ENCODE measurements around the gene SKIDA1.

SKIDA1 gene

GRCh38 chr10:21502348-21502740 lies 23.1 kb downstream of the SKIDA1 start:
- TF ChIP-seq GATA3 (IDR thresholded peaks at IDR 0.05; ENCODE audit: low read depth, low read length) (no peak), GATA2 (IDR thresholded peaks at IDR 0.05; ENCODE audit: low read depth, low read length) (no peak)

GRCh38 chr10:21501731-21502347 lies 23.6 kb downstream of the SKIDA1 start:
- TF ChIP-seq GATA3 (IDR thresholded peaks at IDR 0.05; ENCODE audit: low read depth, low read length) (no peak), GATA2 (IDR thresholded peaks at IDR 0.05; ENCODE audit: low read depth, low read length) (no peak)

DNA sequence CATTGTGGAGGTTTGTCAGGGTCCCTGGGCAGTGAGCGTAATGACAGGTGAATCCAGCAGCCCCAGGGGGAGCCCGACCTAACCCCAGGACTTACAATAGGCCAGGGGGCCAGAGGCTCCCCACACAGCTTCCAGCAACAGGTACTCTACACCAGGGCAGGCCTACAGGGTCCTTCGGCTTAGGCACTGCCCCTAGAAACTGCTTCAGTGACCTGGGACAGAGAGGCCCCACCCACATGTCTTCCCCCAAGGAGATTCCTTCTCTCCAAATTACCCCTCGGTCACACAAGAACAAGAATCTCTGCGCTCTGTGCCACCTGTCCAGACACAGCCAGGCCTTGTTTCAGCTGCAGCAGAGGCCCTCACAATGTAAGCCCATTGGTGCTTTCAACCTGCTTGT lies 24.4 kb downstream of the SKIDA1 start:
- TF ChIP-seq GATA3 (IDR thresholded peaks at IDR 0.05; ENCODE audit: low read depth, low read length) (no peak), GATA2 (IDR thresholded peaks at IDR 0.05; ENCODE audit: low read depth, low read length) (no peak)

GRCh38 chr10:21500578-21500910 lies 24.9 kb downstream of the SKIDA1 start:
- TF ChIP-seq GATA2 (IDR thresholded peaks at IDR 0.05; ENCODE audit: low read depth, low read length) (no peak), GATA3 (IDR thresholded peaks at IDR 0.05; ENCODE audit: low read depth, low read length) (no peak)

- no peak for TF ChIP-seq GATA3 (IDR thresholded peaks at IDR 0.05; ENCODE audit: low read depth, low read length)
- no peak for TF ChIP-seq GATA2 (IDR thresholded peaks at IDR 0.05; ENCODE audit: low read depth, low read length)
These were observed 25.5 kb downstream of the SKIDA1 start for GRCh38 chr10:21499701-21500577.

- TF ChIP-seq GATA3 (IDR thresholded peaks at IDR 0.05; ENCODE audit: low read depth, low read length) = no peak
- no peak for TF ChIP-seq GATA2 (IDR thresholded peaks at IDR 0.05; ENCODE audit: low read depth, low read length)
These were observed 26.5 kb downstream of the SKIDA1 start for GRCh38 chr10:21498986-21499385.

- TF ChIP-seq GATA3 (IDR thresholded peaks at IDR 0.05; ENCODE audit: low read depth, low read length) (no peak), GATA2 (IDR thresholded peaks at IDR 0.05; ENCODE audit: low read depth, low read length) (no peak)
These were observed 27.1 kb downstream of the SKIDA1 start for GRCh38 chr10:21498377-21498776.

- TF ChIP-seq GATA2 (IDR thresholded peaks at IDR 0.05; ENCODE audit: low read depth, low read length) (no peak), GATA3 (IDR thresholded peaks at IDR 0.05; ENCODE audit: low read depth, low read length) (no peak)
These were observed 28.2 kb downstream of the SKIDA1 start for GRCh38 chr10:21497177-21497807.

GRCh38 chr10:21496343-21497176 lies 28.9 kb downstream of the SKIDA1 start:
- TF ChIP-seq GATA2 (IDR thresholded peaks at IDR 0.05; ENCODE audit: low read depth, low read length) (peak; percentile 34; the same call in 1 of the 2 replicates), GATA3 (IDR thresholded peaks at IDR 0.05; ENCODE audit: low read depth, low read length) (no peak)

DNA sequence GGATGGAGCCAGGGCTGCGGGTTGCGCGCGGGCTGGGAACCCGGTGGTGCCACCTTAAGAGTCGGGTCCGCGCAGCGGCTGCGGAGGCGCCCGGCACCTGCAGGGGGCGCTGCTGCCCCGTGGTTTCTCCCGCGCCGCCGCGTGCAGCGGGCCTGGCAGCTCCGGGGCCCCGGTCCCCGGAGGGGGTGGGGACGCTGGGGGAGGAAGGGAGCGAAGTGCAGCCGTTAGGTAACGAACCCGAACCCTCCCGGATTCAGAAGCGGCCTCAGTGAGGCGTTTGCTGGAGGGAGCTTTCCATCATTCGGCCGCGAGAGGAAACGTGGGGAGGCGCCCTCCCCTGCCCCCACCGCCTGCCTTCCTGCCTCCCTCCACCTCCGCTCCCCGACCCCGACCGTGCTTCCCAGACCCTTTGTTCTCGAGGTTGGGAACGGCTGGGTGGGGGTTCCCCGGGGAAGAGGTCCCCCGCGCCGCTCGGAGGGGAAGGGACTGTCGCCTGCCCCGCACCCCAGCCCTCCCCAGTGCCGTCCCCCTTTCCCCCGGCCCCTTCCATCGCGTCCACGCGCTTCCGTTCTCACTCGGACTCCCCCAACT lies 29.6 kb downstream of the SKIDA1 start:
- TF ChIP-seq GATA3 (IDR thresholded peaks at IDR 0.05; ENCODE audit: low read depth, low read length) (no peak), GATA2 (IDR thresholded peaks at IDR 0.05; ENCODE audit: low read depth, low read length) (0 out of 2 replicates have a peak, but pooled peaks have one; percentile 2)

GRCh38 chr10:21495002-21495751 lies 30.3 kb downstream of the SKIDA1 start:
- peak; percentile 43; the same call in 1 of the 2 replicates for TF ChIP-seq GATA2 (IDR thresholded peaks at IDR 0.05; ENCODE audit: low read depth, low read length)
- TF ChIP-seq GATA3 (IDR thresholded peaks at IDR 0.05; ENCODE audit: low read depth, low read length) = no peak

- TF ChIP-seq GATA2 (IDR thresholded peaks at IDR 0.05; ENCODE audit: low read depth, low read length) (no peak), GATA3 (IDR thresholded peaks at IDR 0.05; ENCODE audit: low read depth, low read length) (no peak)
These were observed 31.1 kb downstream of the SKIDA1 start for GRCh38 chr10:21494191-21495001.
